ENCODE results near the gene COX6B2. TPM values are rescaled to one million over a fixed set of nuclear protein-coding genes. Genes with fewer than 3 reads are reported as not detected.
A peak's percentile ranks its signal among the peaks of the same experiment; 100 is the strongest.
"Not testable (repeated sequence)": the region's sequence is repeated elsewhere in the genome, so short reads cannot be mapped to it uniquely, and the experiment has no call there.

The COX6B2 gene
- under 1 TPM; 0.75 to 0.84 TPM for total RNA-seq
- 2.0 TPM for polyA plus RNA-seq (2013, experiment 1 of 2)
- 0.41 TPM for polyA plus RNA-seq (2013, experiment 2 of 2)
- long read RNA-seq, experiment 1: 0 reads
- long read RNA-seq, experiment 2, partial matches to known transcripts: 0 of 2 reads
- long read RNA-seq, experiment 2, other reads (novel, unspliced or antisense): 2 of 2 reads
- long read RNA-seq, experiment 3, partial matches to known transcripts: 1 of 1 reads
- long read RNA-seq, experiment 3, other reads (novel, unspliced or antisense): 0 of 1 reads
- long read RNA-seq, experiment 4: 0 reads

- H3K27ac Mint-ChIP-seq: no peak within 1 kb of the TSS
- H3K27ac ChIP-seq (ENCODE audit: low read depth, low read length): no peak within 1 kb of the TSS
- H3K4me1 ChIP-seq (ENCODE audit: control insufficient read depth, insufficient read depth, low read length): no peaks in the 10 kb centered on the region
- peaks cover 89% of the 10 kb centered on the region for H3K27me3 Mint-ChIP-seq (ENCODE audit: insufficient read depth)
- H3K27me3 ChIP-seq (ENCODE audit: control insufficient read depth, insufficient read depth, low read length, poor library complexity, severe bottlenecking): peaks cover 63% of the 10 kb centered on the region
- H3K4me3 ChIP-seq (ENCODE audit: low read length): peak within 1 kb of the TSS; percentile 76
- no peaks in the 10 kb centered on the region for H3K9me3 ChIP-seq (ENCODE audit: control insufficient read depth, low read length)
- peak within 1 kb of the TSS; percentile 50 for H3K4me3 Mint-ChIP-seq
- H3K36me3 ChIP-seq (ENCODE audit: control insufficient read depth, insufficient read depth, low read length): no peaks in the 10 kb centered on the region
- H3K9me3 Mint-ChIP-seq: no peaks in the 10 kb centered on the region
- H3K4me1 Mint-ChIP-seq: no peaks in the 10 kb centered on the region
- no peak within 1 kb of the TSS for H3K9ac ChIP-seq (ENCODE audit: extremely low read depth, low read length, poor library complexity, severe bottlenecking)
- H3K36me3 Mint-ChIP-seq (ENCODE audit: low read depth): peaks cover 2% of the 10 kb centered on the region
- DNase-seq: no peak
- peak; percentile 12 for TF ChIP-seq CTCF (conservative IDR thresholded peaks at IDR 0.05)
- 5 to 9% methylated on average over 15 to 27 of the region's 43 CpGs for WGBS, 2 experiments (ENCODE audit: insufficient coverage in 1 of 2, insufficient read length in 1 of 2)
Observed at GRCh38 chr19:55354698-55355212, at the start of gene COX6B2. TSS of gene COX6B2 (minus strand) at chr19:55354719. CDS start at chr19:55354521, 198 bp downstream.

GRCh38 chr19:55402509-55402908 is 48.0 kb upstream of the COX6B2 start:
- Histone ChIP-seq H3K9ac (ENCODE audit: extremely low read depth, low read length, poor library complexity, severe bottlenecking) (no peak overlapping the region), H3K36me3 (ENCODE audit: control insufficient read depth, insufficient read depth, low read length) (peaks cover 53% of the 10 kb centered on the region), H3K4me1 (ENCODE audit: control insufficient read depth, insufficient read depth, low read length) (peaks cover 2% of the 10 kb centered on the region), H3K4me3 (ENCODE audit: low read length) (no peak overlapping the region), H3K9me3 (ENCODE audit: control insufficient read depth, low read length) (no peaks in the 10 kb centered on the region), H3K27me3 (ENCODE audit: control insufficient read depth, insufficient read depth, low read length, poor library complexity, severe bottlenecking) (no peaks in the 10 kb centered on the region), H3K27ac (ENCODE audit: low read depth, low read length) (no peak overlapping the region)
- no peak overlapping the region for H3K4me3 Mint-ChIP-seq
- DNase-seq: no peak
- no peaks in the 10 kb centered on the region for H3K9me3 Mint-ChIP-seq
- peaks cover 50% of the 10 kb centered on the region for H3K36me3 Mint-ChIP-seq (ENCODE audit: low read depth)
- TF ChIP-seq CTCF (conservative IDR thresholded peaks at IDR 0.05): no peak
- no CpG with 5 or more reads among the region's 2 CpGs for WGBS, 2 experiments (ENCODE audit: insufficient coverage in 1 of 2, insufficient read length in 1 of 2)
- H3K27me3 Mint-ChIP-seq (ENCODE audit: insufficient read depth): peaks cover 7% of the 10 kb centered on the region
- no peak overlapping the region for H3K27ac Mint-ChIP-seq
- peaks cover 14% of the 10 kb centered on the region for H3K4me1 Mint-ChIP-seq

- not testable (repeated sequence) for H3K4me1 ChIP-seq (ENCODE audit: control insufficient read depth, insufficient read depth, low read length); DNase-seq; H3K27me3 Mint-ChIP-seq (ENCODE audit: insufficient read depth); H3K27ac ChIP-seq (ENCODE audit: low read depth, low read length); H3K4me3 ChIP-seq (ENCODE audit: low read length); H3K4me3 Mint-ChIP-seq; H3K9me3 ChIP-seq (ENCODE audit: control insufficient read depth, low read length); H3K27me3 ChIP-seq (ENCODE audit: control insufficient read depth, insufficient read depth, low read length, poor library complexity, severe bottlenecking); H3K27ac Mint-ChIP-seq; H3K9me3 Mint-ChIP-seq; H3K4me1 Mint-ChIP-seq; H3K9ac ChIP-seq (ENCODE audit: extremely low read depth, low read length, poor library complexity, severe bottlenecking)
- WGBS, 2 experiments (ENCODE audit: insufficient coverage in 1 of 2, insufficient read length in 1 of 2): 88% methylated on average over 11 of the region's 28 CpGs; no CpG with 5 or more reads in 1 of the 2 experiments
- H3K36me3 ChIP-seq (ENCODE audit: control insufficient read depth, insufficient read depth, low read length): peaks cover 49% of the 10 kb centered on the region
- peaks cover 45% of the 10 kb centered on the region for H3K36me3 Mint-ChIP-seq (ENCODE audit: low read depth)
Observed at GRCh38 chr19:55401390-55401789, 46.9 kb upstream of the COX6B2 start.
